Measurements from ENCODE around the gene PCSK4. TPM values are rescaled to one million over a fixed set of nuclear protein-coding genes. Genes with fewer than 3 reads are reported as not detected.

The PCSK4 gene
- total and polyA plus RNA-seq, 9 of the 15 experiments (the other 6 are each of a cell fraction or from before 2014, with no cell fraction given): 0.01 to 9.1 (median 2.1) TPM; not detected in 1

DNA sequence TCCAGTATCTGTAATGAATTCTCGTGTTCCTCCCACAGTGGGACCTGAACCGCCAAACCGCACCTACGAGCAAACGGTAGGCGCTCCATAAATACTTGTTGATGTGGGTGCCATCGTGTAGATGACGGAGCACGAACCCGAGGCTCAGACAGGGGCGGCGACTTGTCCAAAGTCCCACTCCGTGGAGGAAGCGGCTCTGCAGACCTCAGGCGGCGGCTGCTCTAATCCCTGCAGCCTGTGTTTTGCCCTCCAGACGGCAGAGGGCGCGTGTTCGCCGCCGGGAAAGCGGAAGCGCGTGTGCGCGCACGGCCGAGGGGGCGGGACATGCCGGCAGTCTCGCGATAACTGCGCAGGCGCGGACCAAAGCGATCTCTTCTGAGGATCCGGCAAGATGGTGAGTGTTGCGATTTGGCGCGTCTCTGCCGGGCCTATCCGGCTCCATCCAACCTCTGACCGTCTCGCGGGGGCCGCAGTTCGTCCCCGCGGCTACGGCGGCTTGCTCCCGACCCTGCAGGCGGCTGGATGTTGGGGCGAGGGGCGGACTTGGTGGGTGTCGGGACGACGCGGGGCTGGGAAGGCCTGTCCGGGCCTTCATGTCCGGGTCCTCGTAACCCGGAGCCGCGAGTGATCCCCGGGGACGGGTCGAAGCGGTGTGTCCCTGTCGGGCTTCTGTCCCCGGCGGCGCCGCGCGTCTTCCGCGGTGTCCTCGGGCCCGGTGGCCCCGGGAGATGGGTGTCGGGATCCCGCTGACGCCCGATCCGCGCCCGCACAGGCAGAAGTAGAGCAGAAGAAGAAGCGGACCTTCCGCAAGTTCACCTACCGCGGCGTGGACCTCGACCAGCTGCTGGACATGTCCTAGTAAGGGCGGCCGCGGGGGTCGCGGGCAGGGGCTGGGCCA, 51.9 kb downstream of the PCSK4 start, which contains the start of gene RPS15 (continued):
- TF ChIP-seq, protein P1, sequence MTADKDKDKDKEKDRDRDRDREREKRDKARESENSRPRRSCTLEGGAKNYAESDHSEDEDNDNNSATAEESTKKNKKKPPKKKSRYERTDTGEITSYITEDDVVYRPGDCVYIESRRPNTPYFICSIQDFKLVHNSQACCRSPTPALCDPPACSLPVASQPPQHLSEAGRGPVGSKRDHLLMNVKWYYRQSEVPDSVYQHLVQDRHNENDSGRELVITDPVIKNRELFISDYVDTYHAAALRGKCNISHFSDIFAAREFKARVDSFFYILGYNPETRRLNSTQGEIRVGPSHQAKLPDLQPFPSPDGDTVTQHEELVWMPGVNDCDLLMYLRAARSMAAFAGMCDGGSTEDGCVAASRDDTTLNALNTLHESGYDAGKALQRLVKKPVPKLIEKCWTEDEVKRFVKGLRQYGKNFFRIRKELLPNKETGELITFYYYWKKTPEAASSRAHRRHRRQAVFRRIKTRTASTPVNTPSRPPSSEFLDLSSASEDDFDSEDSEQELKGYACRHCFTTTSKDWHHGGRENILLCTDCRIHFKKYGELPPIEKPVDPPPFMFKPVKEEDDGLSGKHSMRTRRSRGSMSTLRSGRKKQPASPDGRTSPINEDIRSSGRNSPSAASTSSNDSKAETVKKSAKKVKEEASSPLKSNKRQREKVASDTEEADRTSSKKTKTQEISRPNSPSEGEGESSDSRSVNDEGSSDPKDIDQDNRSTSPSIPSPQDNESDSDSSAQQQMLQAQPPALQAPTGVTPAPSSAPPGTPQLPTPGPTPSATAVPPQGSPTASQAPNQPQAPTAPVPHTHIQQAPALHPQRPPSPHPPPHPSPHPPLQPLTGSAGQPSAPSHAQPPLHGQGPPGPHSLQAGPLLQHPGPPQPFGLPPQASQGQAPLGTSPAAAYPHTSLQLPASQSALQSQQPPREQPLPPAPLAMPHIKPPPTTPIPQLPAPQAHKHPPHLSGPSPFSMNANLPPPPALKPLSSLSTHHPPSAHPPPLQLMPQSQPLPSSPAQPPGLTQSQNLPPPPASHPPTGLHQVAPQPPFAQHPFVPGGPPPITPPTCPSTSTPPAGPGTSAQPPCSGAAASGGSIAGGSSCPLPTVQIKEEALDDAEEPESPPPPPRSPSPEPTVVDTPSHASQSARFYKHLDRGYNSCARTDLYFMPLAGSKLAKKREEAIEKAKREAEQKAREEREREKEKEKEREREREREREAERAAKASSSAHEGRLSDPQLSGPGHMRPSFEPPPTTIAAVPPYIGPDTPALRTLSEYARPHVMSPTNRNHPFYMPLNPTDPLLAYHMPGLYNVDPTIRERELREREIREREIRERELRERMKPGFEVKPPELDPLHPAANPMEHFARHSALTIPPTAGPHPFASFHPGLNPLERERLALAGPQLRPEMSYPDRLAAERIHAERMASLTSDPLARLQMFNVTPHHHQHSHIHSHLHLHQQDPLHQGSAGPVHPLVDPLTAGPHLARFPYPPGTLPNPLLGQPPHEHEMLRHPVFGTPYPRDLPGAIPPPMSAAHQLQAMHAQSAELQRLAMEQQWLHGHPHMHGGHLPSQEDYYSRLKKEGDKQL (CRISPR knock-in tag; IDR thresholded peaks at IDR 0.05; ENCODE audit: borderline replicate concordance): no peak
- TF ChIP-seq SRSF7 (optimal IDR thresholded peaks at IDR 0.05; ENCODE audit: low read depth, low read length) (peak; percentile 54), ZBTB1 (CRISPR knock-in tag; IDR thresholded peaks at IDR 0.05; ENCODE audit: borderline replicate concordance, low read depth) (peak; percentile 66; the same call in 1 of the 2 replicates), RHOXF2B (CRISPR knock-in tag; conservative IDR thresholded peaks at IDR 0.05) (no peak), HDAC2 (IDR thresholded peaks at IDR 0.05) (peak; percentile 39; the same call in 1 of the 2 replicates), THRAP3 (IDR thresholded peaks at IDR 0.05; ENCODE audit: borderline replicate concordance) (no peak), ZNF76 (CRISPR knock-in tag; IDR thresholded peaks at IDR 0.05; ENCODE audit: borderline replicate concordance) (0 out of 2 replicates have a peak, but pooled peaks have one; percentile 39), ZNF143 (CRISPR knock-in tag; IDR thresholded peaks at IDR 0.05) (no peak)
- TF ChIP-seq, protein P2, sequence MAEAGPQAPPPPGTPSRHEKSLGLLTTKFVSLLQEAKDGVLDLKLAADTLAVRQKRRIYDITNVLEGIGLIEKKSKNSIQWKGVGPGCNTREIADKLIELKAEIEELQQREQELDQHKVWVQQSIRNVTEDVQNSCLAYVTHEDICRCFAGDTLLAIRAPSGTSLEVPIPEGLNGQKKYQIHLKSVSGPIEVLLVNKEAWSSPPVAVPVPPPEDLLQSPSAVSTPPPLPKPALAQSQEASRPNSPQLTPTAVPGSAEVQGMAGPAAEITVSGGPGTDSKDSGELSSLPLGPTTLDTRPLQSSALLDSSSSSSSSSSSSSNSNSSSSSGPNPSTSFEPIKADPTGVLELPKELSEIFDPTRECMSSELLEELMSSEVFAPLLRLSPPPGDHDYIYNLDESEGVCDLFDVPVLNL (CRISPR knock-in tag; IDR thresholded peaks at IDR 0.05; ENCODE audit: low read depth): peak; percentile 70
- TF ChIP-seq, protein P3, sequence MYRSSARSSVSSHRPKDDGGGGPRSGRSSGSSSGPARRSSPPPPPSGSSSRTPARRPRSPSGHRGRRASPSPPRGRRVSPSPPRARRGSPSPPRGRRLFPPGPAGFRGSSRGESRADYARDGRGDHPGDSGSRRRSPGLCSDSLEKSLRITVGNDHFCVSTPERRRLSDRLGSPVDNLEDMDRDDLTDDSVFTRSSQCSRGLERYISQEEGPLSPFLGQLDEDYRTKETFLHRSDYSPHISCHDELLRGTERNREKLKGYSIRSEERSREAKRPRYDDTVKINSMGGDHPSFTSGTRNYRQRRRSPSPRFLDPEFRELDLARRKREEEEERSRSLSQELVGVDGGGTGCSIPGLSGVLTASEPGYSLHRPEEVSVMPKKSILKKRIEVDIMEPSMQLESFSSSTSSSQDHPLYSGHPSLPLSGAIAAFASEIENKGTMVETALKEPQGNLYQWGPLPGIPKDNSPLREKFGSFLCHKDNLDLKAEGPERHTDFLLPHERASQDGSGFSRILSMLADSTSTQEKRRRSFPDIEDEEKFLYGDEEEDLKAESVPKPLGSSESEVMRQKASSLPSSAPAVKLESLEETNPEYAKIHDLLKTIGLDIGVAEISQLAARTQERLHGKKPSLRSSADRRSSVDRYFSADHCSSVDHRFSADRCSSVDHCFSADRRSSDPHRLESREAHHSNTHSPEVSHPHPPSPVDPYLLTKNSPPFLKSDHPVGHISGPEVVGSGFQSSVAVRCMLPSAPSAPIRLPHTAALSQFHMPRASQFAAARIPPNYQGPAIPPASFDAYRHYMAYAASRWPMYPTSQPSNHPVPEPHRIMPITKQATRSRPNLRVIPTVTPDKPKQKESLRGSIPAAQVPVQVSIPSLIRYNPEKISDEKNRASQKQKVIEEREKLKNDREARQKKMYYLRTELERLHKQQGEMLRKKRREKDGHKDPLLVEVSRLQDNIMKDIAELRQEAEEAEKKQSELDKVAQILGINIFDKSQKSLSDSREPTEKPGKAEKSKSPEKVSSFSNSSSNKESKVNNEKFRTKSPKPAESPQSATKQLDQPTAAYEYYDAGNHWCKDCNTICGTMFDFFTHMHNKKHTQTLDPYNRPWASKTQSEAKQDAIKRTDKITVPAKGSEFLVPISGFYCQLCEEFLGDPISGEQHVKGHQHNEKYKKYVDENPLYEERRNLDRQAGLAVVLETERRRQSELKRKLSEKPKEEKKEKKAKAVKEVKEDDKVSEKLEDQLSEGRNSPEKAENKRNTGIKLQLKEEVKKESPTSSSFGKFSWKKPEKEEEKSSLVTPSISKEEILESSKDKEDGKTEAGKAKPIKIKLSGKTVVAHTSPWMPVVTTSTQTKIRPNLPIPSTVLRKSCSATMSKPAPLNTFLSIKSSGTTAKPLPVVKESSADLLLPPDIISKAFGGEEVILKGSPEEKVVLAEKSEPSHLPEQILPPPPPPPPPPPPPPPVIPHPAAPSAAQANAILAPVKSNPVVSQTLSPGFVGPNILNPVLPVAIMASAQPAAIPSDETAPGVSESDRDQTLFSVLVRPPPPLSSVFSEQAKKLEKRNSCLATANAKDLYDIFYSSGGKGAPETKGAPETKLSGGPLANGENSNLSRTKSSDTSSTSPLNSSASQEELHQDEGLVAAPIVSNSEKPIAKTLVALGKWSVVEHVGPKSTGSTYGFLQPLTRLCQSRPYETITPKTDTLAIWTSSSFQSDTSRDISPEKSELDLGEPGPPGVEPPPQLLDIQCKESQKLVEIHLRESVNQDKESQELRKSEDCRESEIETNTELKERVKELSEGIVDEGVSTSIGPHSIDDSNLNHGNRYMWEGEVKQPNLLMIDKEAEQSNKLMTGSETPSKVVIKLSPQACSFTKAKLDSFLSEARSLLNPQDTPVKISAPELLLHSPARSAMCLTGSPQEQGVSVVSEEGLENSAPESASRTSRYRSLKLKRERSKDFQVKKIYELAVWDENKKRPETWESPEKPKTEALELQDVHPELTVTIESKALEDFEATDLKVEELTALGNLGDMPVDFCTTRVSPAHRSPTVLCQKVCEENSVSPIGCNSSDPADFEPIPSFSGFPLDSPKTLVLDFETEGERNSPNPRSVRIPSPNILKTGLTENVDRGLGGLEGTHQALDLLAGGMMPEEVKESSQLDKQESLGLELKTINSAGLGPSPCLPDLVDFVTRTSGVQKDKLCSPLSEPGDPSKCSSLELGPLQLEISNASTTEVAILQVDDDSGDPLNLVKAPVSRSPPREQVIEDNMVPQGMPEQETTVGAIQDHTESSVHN (IDR thresholded peaks at IDR 0.05; ENCODE audit: borderline replicate concordance in 1 of 2, low read depth in 1 of 2): peak in 1 of 2 experiments; percentile 96; a peak in 2 of 4 replicates
